HepG2 (cell line): Measurements from ENCODE around the gene NLRC4. TPM values are rescaled to one million over a fixed set of nuclear protein-coding genes. Genes with fewer than 3 reads are reported as not detected.

ENCODE experiments used
- ATF3 ChIP-seq: sonication (generic); formaldehyde crosslinking; IDR thresholded peaks from 2 replicates; pipeline ENCODE4 v1.4.0; 2020; ENCODE audit warnings: missing genetic modification reagents
- CENPBD1 ChIP-seq: sonication (generic); formaldehyde crosslinking; IDR thresholded peaks from 2 replicates; pipeline ENCODE4 v1.8.0; 2022; ENCODE audit warnings: missing genetic modification reagents, low read depth, mild to moderate bottlenecking, borderline replicate concordance
- EEA1 ChIP-seq: sonication (generic); formaldehyde crosslinking; IDR thresholded peaks from 2 replicates; pipeline ENCODE4 v1.5.1; 2020; ENCODE audit warnings: mild to moderate bottlenecking, missing genetic modification reagents, borderline replicate concordance
- ETV5 ChIP-seq: IDR thresholded peaks from 2 replicates; pipeline ENCODE4 v1.6.1; 2018; ENCODE audit warnings: missing biosample characterization, missing genetic modification reagents, inconsistent platforms, borderline replicate concordance
- GATAD2A ChIP-seq: IDR thresholded peaks from 2 replicates; pipeline ENCODE4 v1.6.1; 2016
- HBP1 ChIP-seq: IDR thresholded peaks from 2 replicates; pipeline ENCODE4 v1.6.1; 2016; ENCODE audit warnings: low read depth, control low read depth
- ISL2 ChIP-seq: sonication (generic); formaldehyde crosslinking; IDR thresholded peaks from 2 replicates; pipeline ENCODE4 v1.5.0; 2020; ENCODE audit warnings: missing genetic modification reagents
- MED1 ChIP-seq: sonication (generic); formaldehyde crosslinking; IDR thresholded peaks from 2 replicates; pipeline ENCODE4 v1.4.0; 2020; ENCODE audit warnings: missing genetic modification reagents
- MLLT10 ChIP-seq: sonication (generic); formaldehyde crosslinking; IDR thresholded peaks from 2 replicates; pipeline ENCODE4 v1.4.0; 2020; ENCODE audit warnings: missing genetic modification reagents
- NCOR1 ChIP-seq: fragments of 200-600 bp; sonication (generic); IDR thresholded peaks from 2 replicates; pipeline ENCODE4 v1.7.0; 2017; ENCODE audit warnings: antibody characterized with exemption, low read length, borderline replicate concordance
- NFIB ChIP-seq: sonication (generic); formaldehyde crosslinking; IDR thresholded peaks from 2 replicates; pipeline ENCODE4 v1.9.0; 2021; ENCODE audit warnings: missing genetic modification reagents, mild to moderate bottlenecking, borderline replicate concordance
- NR2F6 ChIP-seq, 2 experiments: IDR thresholded peaks; 2 replicates each; pipeline ENCODE4 v1.6.1; 2016; ENCODE audit warnings: antibody characterized with exemption in 1 of 2, mild to moderate bottlenecking in 1 of 2
- RFX1 ChIP-seq: fragments of 450-650 bp; IDR thresholded peaks from 2 replicates; pipeline ENCODE4 v1.6.1; 2017
- RXRB ChIP-seq: IDR thresholded peaks from 2 replicates; pipeline ENCODE4 v1.6.1; 2016; ENCODE audit warnings: borderline replicate concordance, missing genetic modification reagents, missing compliant biosample characterization
- SOX6 ChIP-seq, 2 experiments: fragments of 450-650 bp in 1 of 2; sonication (generic) in 1 of 2; formaldehyde crosslinking in 1 of 2; IDR thresholded peaks; 2 replicates each; pipeline versions ENCODE4 v1.4.0 to v1.6.1; 2017 to 2020; ENCODE audit warnings: antibody characterized with exemption in 1 of 2, mild to moderate bottlenecking in 1 of 2, missing genetic modification reagents in 1 of 2
- TARDBP ChIP-seq: sonication (generic); formaldehyde crosslinking; IDR thresholded peaks from 2 replicates; pipeline ENCODE4 v1.8.0; 2022; ENCODE audit warnings: mild to moderate bottlenecking, missing genetic modification reagents
- TBP ChIP-seq: sonication (generic); formaldehyde crosslinking; IDR thresholded peaks from 2 replicates; pipeline ENCODE4 v1.5.0; 2020; ENCODE audit warnings: missing genetic modification reagents
- TBX3 ChIP-seq: fragments of 450-650 bp; IDR thresholded peaks from 2 replicates; pipeline ENCODE4 v1.6.1; 2017; ENCODE audit warnings: antibody characterized with exemption, mild to moderate bottlenecking, inconsistent platforms, borderline replicate concordance
- TIGD3 ChIP-seq: sonication (generic); formaldehyde crosslinking; IDR thresholded peaks from 2 replicates; pipeline ENCODE4 v1.5.1; 2020; ENCODE audit warnings: mild to moderate bottlenecking, missing genetic modification reagents, borderline replicate concordance
- ZBTB7B ChIP-seq: sonication (generic); formaldehyde crosslinking; IDR thresholded peaks from 2 replicates; pipeline ENCODE4 v1.4.0; 2020; ENCODE audit warnings: missing genetic modification reagents
- ZGPAT ChIP-seq: IDR thresholded peaks from 2 replicates; pipeline ENCODE4 v1.6.1; 2016; ENCODE audit warnings: mild to moderate bottlenecking
- ZKSCAN8 ChIP-seq: IDR thresholded peaks from 2 replicates; pipeline ENCODE4 v1.6.1; 2016; ENCODE audit warnings: borderline replicate concordance, missing genetic modification reagents, missing compliant biosample characterization
- ZNF382 ChIP-seq: sonication (generic); formaldehyde crosslinking; IDR thresholded peaks from 2 replicates; pipeline ENCODE4 v1.5.0; 2020; ENCODE audit warnings: missing genetic modification reagents, mild to moderate bottlenecking, borderline replicate concordance
- ZNF383 ChIP-seq: sonication (generic); formaldehyde crosslinking; IDR thresholded peaks from 2 replicates; pipeline ENCODE4 v1.4.0; 2020; ENCODE audit warnings: missing genetic modification reagents, mild to moderate bottlenecking, borderline replicate concordance
- ZNF747 ChIP-seq: sonication (generic); formaldehyde crosslinking; IDR thresholded peaks from 2 replicates; pipeline ENCODE4 v1.8.1; 2023; ENCODE audit warnings: missing genetic modification reagents, mild to moderate bottlenecking, borderline replicate concordance
- ZSCAN9 ChIP-seq: IDR thresholded peaks from 2 replicates; pipeline ENCODE4 v1.6.1; 2016; ENCODE audit warnings: borderline replicate concordance
- polyA plus RNA-seq, 8 experiments: library from polyadenylated mRNA; depleted of rRNA in 3 of 8; stranded (reverse) in 7 of 8; unstranded in 1 of 8; fragments of >200 nt; fragmentation: Illumina TruSeq in 4 of 8; extraction: Trizol in 4 of 8; gene quantifications; 2 replicates each; pipeline versions ENCODE4 v1.2.1 to v1.2.3, GENCODE V29; 2011 to 2016; ENCODE audit warnings: low read depth in 4 of 8, missing spikeins in 1 of 8, mixed read lengths in 1 of 8; ENCODE audit not compliant: insufficient read depth in 1 of 8
- total RNA-seq, 5 experiments: library from RNA; depleted of rRNA; stranded (reverse); fragments of >200 nt; fragmentation: Illumina TruSeq; extraction: Trizol; gene quantifications; 2 replicates each; pipeline ENCODE4 v1.2.3, GENCODE V29; 2016; ENCODE audit warnings: low read depth in 1 of 5

Gene NLRC4
- total and polyA plus RNA-seq, 2 of the 13 experiments (the other 11 are each of a cell fraction or from before 2014, with no cell fraction given): 0.15 to 0.29 TPM

- TF ChIP-seq GATAD2A (peak; percentile 92), ZBTB7B (CRISPR knock-in tag) (no peak), RFX1 (no peak), NFIB (CRISPR knock-in tag) (no peak), TARDBP (no peak), SOX6 (IDR thresholded peaks at IDR 0.05) (no peak), SOX6 (CRISPR knock-in tag; IDR thresholded peaks at IDR 0.05) (peak; percentile 73), RXRB (peak; percentile 77), ZNF747 (CRISPR knock-in tag) (no peak), MED1 (CRISPR knock-in tag) (peak; percentile 81), ZGPAT (CRISPR knock-in tag) (peak; percentile 56; the same call in 1 of the 2 replicates), NCOR1 (no peak), ZNF382 (CRISPR knock-in tag) (no peak), CENPBD1 (CRISPR knock-in tag) (no peak), TBX3 (no peak), EEA1 (CRISPR knock-in tag) (no peak), MLLT10 (no peak), ATF3 (CRISPR knock-in tag) (peak; percentile 82; the same call in 1 of the 2 replicates), ETV5 (peak; percentile 96), ZNF383 (CRISPR knock-in tag) (no peak), HBP1 (CRISPR knock-in tag) (no peak), TBP (CRISPR knock-in tag) (no peak), ZSCAN9 (peak; percentile 70; the same call in 1 of the 2 replicates), ISL2 (CRISPR knock-in tag) (peak; percentile 77; the same call in 1 of the 2 replicates), NR2F6 (IDR thresholded peaks at IDR 0.05) (peak; percentile 32; the same call in 1 of the 2 replicates), NR2F6 (CRISPR knock-in tag; IDR thresholded peaks at IDR 0.05) (peak; percentile 44; the same call in 1 of the 2 replicates), TIGD3 (CRISPR knock-in tag) (no peak), ZKSCAN8 (CRISPR knock-in tag) (peak; percentile 100)
Measured at GRCh38 chr2:32289165-32289999, 24.7 kb upstream of the NLRC4 start (continued).
